Right renal cortex interstitium (tissue), 3 donors: ENCODE measurements around the gene BLACAT1. TPM values are rescaled to one million over a fixed set of nuclear protein-coding genes. Genes with fewer than 3 reads are reported as not detected.

ENCODE experiments used
- DNase-seq, 3 donors: peaks; one replicate each; pipeline ENCODE4 v3.0.0-alpha.2; 2013; ENCODE audit warnings: low read depth in 3 of 3, low spot score in 2 of 3
- polyA plus RNA-seq, 3 donors: library from polyadenylated mRNA; unstranded; fragments of 120-200 nt; gene quantifications; one replicate each; pipeline ENCODE4 v1.2.1, GENCODE V29; 2013; ENCODE audit not compliant: insufficient read length in 3 of 3

BLACAT1 gene
- polyA plus RNA-seq, result 1 to 10 TPM; 2.3 to 2.7 (median 2.6) TPM

- no peak for DNase-seq
Observed at GRCh38 chr1:205455581-205456382, at the start of gene BLACAT1. Gene BLACAT1 (minus strand): TSS chr1:205456045.

- DNase-seq, result no peak
Observed at GRCh38 chr1:205505076-205505729, 49.4 kb upstream of the BLACAT1 start.

GRCh38 chr1:205504311-205505075 is 48.6 kb upstream of the BLACAT1 start, which contains the start of gene CDK18:
Gene CDK18 (plus strand): TSS chr1:205504669. CDS start chr1:205523168, 18,499 bp downstream.
- peak in 1 of 3 donors; percentile 67 for DNase-seq

- DNase-seq, result no peak
Observed at GRCh38 chr1:205502992-205503391, 47.1 kb upstream of the BLACAT1 start.

GRCh38 chr1:205502111-205502810 is 46.4 kb upstream of the BLACAT1 start:
- no peak for DNase-seq

- DNase-seq, result no peak
Observed at GRCh38 chr1:205500240-205501233, 44.7 kb upstream of the BLACAT1 start.

- DNase-seq, result no peak
Observed at GRCh38 chr1:205499789-205500188, 43.9 kb upstream of the BLACAT1 start.

GRCh38 chr1:205497351-205497750 is 41.5 kb upstream of the BLACAT1 start:
- DNase-seq, result no peak

- no peak for DNase-seq
Observed at GRCh38 chr1:205496661-205497060, 40.8 kb upstream of the BLACAT1 start.

GRCh38 chr1:205495237-205495823 is 39.5 kb upstream of the BLACAT1 start:
- DNase-seq, result no peak

- DNase-seq, result no peak
Observed at GRCh38 chr1:205494115-205494514, 38.3 kb upstream of the BLACAT1 start.

GRCh38 chr1:205493241-205494085 is 37.6 kb upstream of the BLACAT1 start:
- DNase-seq, result no peak

GRCh38 chr1:205492774-205493173 is 36.9 kb upstream of the BLACAT1 start:
- no peak for DNase-seq

- DNase-seq, result no peak
Observed at GRCh38 chr1:205492201-205492667, 36.4 kb upstream of the BLACAT1 start.

GRCh38 chr1:205491794-205492193 is 35.9 kb upstream of the BLACAT1 start:
- DNase-seq, result no peak

GRCh38 chr1:205488074-205488723 is 32.4 kb upstream of the BLACAT1 start:
- peak in 1 of 3 donors; percentile 56 for DNase-seq

- no peak for DNase-seq
Observed at GRCh38 chr1:205486258-205486657, 30.4 kb upstream of the BLACAT1 start.
